ENCODE data around the gene LGMN.

GRCh38 chr14:92756446-92756845 lies 8.0 kb upstream of the LGMN start:
- TF ChIP-seq CTCF (IDR thresholded peaks at IDR 0.05) (no peak), POLR2AphosphoS5 (IDR thresholded peaks at IDR 0.05) (no peak)
